ENCODE measurements around the gene PHF20.

Gene PHF20

GRCh38 chr20:35823937-35824336 is 52.1 kb downstream of the PHF20 start:
- POLR2A ChIA-PET: interaction anchor here (0.6 to 1.2 kb wide), 3 partner anchors 8 to 45 kb away, joined by 3 to 11 read pairs (median 4); no protein-coding TSS in a partner anchor
- DNase-seq: no peak
- no peaks in the 10 kb centered on the region for H3K27me3 ChIP-seq (replicated peaks in 2 of 5; ENCODE audit: control insufficient read depth in 4 of 5, insufficient read depth in 5 of 5, low read length in 4 of 5)
- peaks cover 4 to 24% (median 10%) of the 10 kb centered on the region in 4 experiments for H3K36me3 ChIP-seq (ENCODE audit: control insufficient read depth in 4 of 4, insufficient read depth in 4 of 4, low read length in 3 of 4)
- H3K4me1 ChIP-seq (ENCODE audit: control extremely low read depth in 1 of 4, control insufficient read depth in 4 of 4, insufficient read depth in 4 of 4, low read length in 3 of 4): peaks cover 0 to 14% (median 5%) of the 10 kb centered on the region in 4 experiments
- CTCF ChIA-PET: interaction anchor here (0.6 kb wide), 1 partner anchor 14 kb away, joined by 4 read pairs; no protein-coding TSS in a partner anchor
- H3K27ac ChIP-seq (ENCODE audit: insufficient read depth in 1 of 2, low read depth in 1 of 2, low read length in 2 of 2, poor library complexity in 1 of 2, severe bottlenecking in 2 of 2): no peak overlapping the region
- H3K9me3 ChIP-seq (ENCODE audit: control extremely low read depth in 1 of 5, control insufficient read depth in 4 of 5, insufficient read depth in 2 of 5, low read depth in 1 of 5, low read length in 4 of 5): no peaks in the 10 kb centered on the region
- H3K4me3 ChIP-seq (ENCODE audit: control insufficient read depth in 1 of 7, extremely low read depth in 1 of 7, insufficient read depth in 4 of 7, low read depth in 2 of 7, low read length in 6 of 7): no peak overlapping the region
- no CpG with 5 or more reads among the region's 2 CpGs for WGBS (ENCODE audit: insufficient coverage)

GRCh38 chr20:35826397-35826998 is 54.7 kb downstream of the PHF20 start:
- ChIA-PET CTCF (interaction anchor here (1.9 kb wide), 1 partner anchor 57 kb away, joined by 6 read pairs; no protein-coding TSS in a partner anchor), POLR2A (no interaction called here)
- WGBS (ENCODE audit: insufficient coverage): 64% methylated on average over 1 of the region's 1 CpG
- Histone ChIP-seq H3K27me3 (replicated peaks in 2 of 5; ENCODE audit: control insufficient read depth in 4 of 5, insufficient read depth in 5 of 5, low read length in 4 of 5) (no peaks in the 10 kb centered on the region), H3K9me3 (ENCODE audit: control extremely low read depth in 1 of 5, control insufficient read depth in 4 of 5, insufficient read depth in 2 of 5, low read depth in 1 of 5, low read length in 4 of 5) (peaks cover 0 to 4% (median 0%) of the 10 kb centered on the region in 5 experiments), H3K36me3 (ENCODE audit: control insufficient read depth in 4 of 4, insufficient read depth in 4 of 4, low read length in 3 of 4) (peaks cover 6 to 23% (median 12%) of the 10 kb centered on the region in 4 experiments), H3K4me1 (ENCODE audit: control extremely low read depth in 1 of 4, control insufficient read depth in 4 of 4, insufficient read depth in 4 of 4, low read length in 3 of 4) (peaks cover 0 to 14% (median 5%) of the 10 kb centered on the region in 4 experiments), H3K27ac (ENCODE audit: insufficient read depth in 1 of 2, low read depth in 1 of 2, low read length in 2 of 2, poor library complexity in 1 of 2, severe bottlenecking in 2 of 2) (peak overlapping the region; percentile 46 to 75), H3K4me3 (ENCODE audit: control insufficient read depth in 1 of 7, extremely low read depth in 1 of 7, insufficient read depth in 4 of 7, low read depth in 2 of 7, low read length in 6 of 7) (no peak overlapping the region)
- DNase-seq: peak in 2 of 3 donors; percentile 24 to 57

GRCh38 chr20:35828434-35828833 is 56.6 kb downstream of the PHF20 start:
- Histone ChIP-seq H3K9me3 (ENCODE audit: control extremely low read depth in 1 of 5, control insufficient read depth in 4 of 5, insufficient read depth in 2 of 5, low read depth in 1 of 5, low read length in 4 of 5) (peaks cover 0 to 4% (median 0%) of the 10 kb centered on the region in 5 experiments), H3K27me3 (replicated peaks in 2 of 5; ENCODE audit: control insufficient read depth in 4 of 5, insufficient read depth in 5 of 5, low read length in 4 of 5) (no peaks in the 10 kb centered on the region), H3K4me3 (ENCODE audit: control insufficient read depth in 1 of 7, extremely low read depth in 1 of 7, insufficient read depth in 4 of 7, low read depth in 2 of 7, low read length in 6 of 7) (no peak overlapping the region), H3K36me3 (ENCODE audit: control insufficient read depth in 4 of 4, insufficient read depth in 4 of 4, low read length in 3 of 4) (peaks cover 6 to 15% (median 6%) of the 10 kb centered on the region in 4 experiments), H3K4me1 (ENCODE audit: control extremely low read depth in 1 of 4, control insufficient read depth in 4 of 4, insufficient read depth in 4 of 4, low read length in 3 of 4) (peaks cover 0 to 14% (median 5%) of the 10 kb centered on the region in 4 experiments), H3K27ac (ENCODE audit: insufficient read depth in 1 of 2, low read depth in 1 of 2, low read length in 2 of 2, poor library complexity in 1 of 2, severe bottlenecking in 2 of 2) (peak overlapping the region in 1 of 2 experiments; percentile 4)
- ChIA-PET CTCF (interaction anchor here (0.6 kb wide), 1 partner anchor 9 kb away, joined by 3 read pairs; no protein-coding TSS in a partner anchor), POLR2A (no interaction called here)
- peak in 1 of 3 donors; percentile 10 for DNase-seq
- WGBS (ENCODE audit: insufficient coverage): 93% methylated on average over 3 of the region's 3 CpGs

GRCh38 chr20:35828916-35829315 is 57.1 kb downstream of the PHF20 start:
- Histone ChIP-seq H3K4me1 (ENCODE audit: control extremely low read depth in 1 of 4, control insufficient read depth in 4 of 4, insufficient read depth in 4 of 4, low read length in 3 of 4) (peaks cover 0 to 14% (median 5%) of the 10 kb centered on the region in 4 experiments), H3K36me3 (ENCODE audit: control insufficient read depth in 4 of 4, insufficient read depth in 4 of 4, low read length in 3 of 4) (peaks cover 4 to 11% (median 6%) of the 10 kb centered on the region in 4 experiments), H3K4me3 (ENCODE audit: control insufficient read depth in 1 of 7, extremely low read depth in 1 of 7, insufficient read depth in 4 of 7, low read depth in 2 of 7, low read length in 6 of 7) (no peak overlapping the region), H3K27me3 (replicated peaks in 2 of 5; ENCODE audit: control insufficient read depth in 4 of 5, insufficient read depth in 5 of 5, low read length in 4 of 5) (no peaks in the 10 kb centered on the region), H3K27ac (ENCODE audit: insufficient read depth in 1 of 2, low read depth in 1 of 2, low read length in 2 of 2, poor library complexity in 1 of 2, severe bottlenecking in 2 of 2) (no peak overlapping the region), H3K9me3 (ENCODE audit: control extremely low read depth in 1 of 5, control insufficient read depth in 4 of 5, insufficient read depth in 2 of 5, low read depth in 1 of 5, low read length in 4 of 5) (peaks cover 0 to 4% (median 0%) of the 10 kb centered on the region in 5 experiments)
- ChIA-PET POLR2A (no interaction called here), CTCF (interaction anchor here (0.6 kb wide), 1 partner anchor 9 kb away, joined by 3 read pairs; no protein-coding TSS in a partner anchor)
- 100% methylated on average over 2 of the region's 4 CpGs for WGBS (ENCODE audit: insufficient coverage)
- no peak for DNase-seq

GRCh38 chr20:35830264-35830663 is 58.4 kb downstream of the PHF20 start:
- Histone ChIP-seq H3K4me3 (ENCODE audit: control insufficient read depth in 1 of 7, extremely low read depth in 1 of 7, insufficient read depth in 4 of 7, low read depth in 2 of 7, low read length in 6 of 7) (no peak overlapping the region), H3K27me3 (replicated peaks in 2 of 5; ENCODE audit: control insufficient read depth in 4 of 5, insufficient read depth in 5 of 5, low read length in 4 of 5) (no peaks in the 10 kb centered on the region), H3K9me3 (ENCODE audit: control extremely low read depth in 1 of 5, control insufficient read depth in 4 of 5, insufficient read depth in 2 of 5, low read depth in 1 of 5, low read length in 4 of 5) (peaks cover 0 to 4% (median 0%) of the 10 kb centered on the region in 5 experiments), H3K4me1 (ENCODE audit: control extremely low read depth in 1 of 4, control insufficient read depth in 4 of 4, insufficient read depth in 4 of 4, low read length in 3 of 4) (peaks cover 0 to 14% (median 5%) of the 10 kb centered on the region in 4 experiments), H3K36me3 (ENCODE audit: control insufficient read depth in 4 of 4, insufficient read depth in 4 of 4, low read length in 3 of 4) (peaks cover 4 to 9% (median 7%) of the 10 kb centered on the region in 4 experiments), H3K27ac (ENCODE audit: insufficient read depth in 1 of 2, low read depth in 1 of 2, low read length in 2 of 2, poor library complexity in 1 of 2, severe bottlenecking in 2 of 2) (no peak overlapping the region)
- ChIA-PET CTCF (no interaction called here), POLR2A (no interaction called here)
- no peak for DNase-seq

- H3K27ac ChIP-seq (ENCODE audit: insufficient read depth in 1 of 2, low read depth in 1 of 2, low read length in 2 of 2, poor library complexity in 1 of 2, severe bottlenecking in 2 of 2): no peak overlapping the region
- H3K4me3 ChIP-seq (ENCODE audit: control insufficient read depth in 1 of 7, extremely low read depth in 1 of 7, insufficient read depth in 4 of 7, low read depth in 2 of 7, low read length in 6 of 7): no peak overlapping the region
- POLR2A ChIA-PET: no interaction called here
- H3K36me3 ChIP-seq (ENCODE audit: control insufficient read depth in 4 of 4, insufficient read depth in 4 of 4, low read length in 3 of 4): peaks cover 4 to 9% (median 7%) of the 10 kb centered on the region in 4 experiments
- H3K4me1 ChIP-seq (ENCODE audit: control extremely low read depth in 1 of 4, control insufficient read depth in 4 of 4, insufficient read depth in 4 of 4, low read length in 3 of 4): peaks cover 0 to 10% (median 4%) of the 10 kb centered on the region in 4 experiments
- no peak for DNase-seq
- H3K9me3 ChIP-seq (ENCODE audit: control extremely low read depth in 1 of 5, control insufficient read depth in 4 of 5, insufficient read depth in 2 of 5, low read depth in 1 of 5, low read length in 4 of 5): peaks cover 0 to 4% (median 0%) of the 10 kb centered on the region in 5 experiments
- CTCF ChIA-PET: interaction anchor here (0.6 to 1.3 kb wide), 3 partner anchors 12 to 16 kb away, joined by 3 to 4 read pairs (median 3); no protein-coding TSS in a partner anchor
- H3K27me3 ChIP-seq (replicated peaks in 2 of 5; ENCODE audit: control insufficient read depth in 4 of 5, insufficient read depth in 5 of 5, low read length in 4 of 5): no peaks in the 10 kb centered on the region
- WGBS (ENCODE audit: insufficient coverage): 100% methylated on average over 1 of the region's 1 CpG
Observed at GRCh38 chr20:35831029-35831428, 59.2 kb downstream of the PHF20 start.

GRCh38 chr20:35831971-35832370 is 60.2 kb downstream of the PHF20 start:
- no peak overlapping the region for H3K27ac ChIP-seq (ENCODE audit: insufficient read depth in 1 of 2, low read depth in 1 of 2, low read length in 2 of 2, poor library complexity in 1 of 2, severe bottlenecking in 2 of 2)
- H3K4me3 ChIP-seq (ENCODE audit: control insufficient read depth in 1 of 7, extremely low read depth in 1 of 7, insufficient read depth in 4 of 7, low read depth in 2 of 7, low read length in 6 of 7): no peak overlapping the region
- H3K9me3 ChIP-seq (ENCODE audit: control extremely low read depth in 1 of 5, control insufficient read depth in 4 of 5, insufficient read depth in 2 of 5, low read depth in 1 of 5, low read length in 4 of 5): peaks cover 0 to 4% (median 0%) of the 10 kb centered on the region in 5 experiments
- H3K36me3 ChIP-seq (ENCODE audit: control insufficient read depth in 4 of 4, insufficient read depth in 4 of 4, low read length in 3 of 4): peaks cover 4 to 9% (median 7%) of the 10 kb centered on the region in 4 experiments
- WGBS (ENCODE audit: insufficient coverage): 92% methylated on average over 2 of the region's 2 CpGs
- CTCF ChIA-PET: interaction anchor here (0.9 to 1.3 kb wide), 3 partner anchors 13 to 17 kb away, joined by 3 to 4 read pairs (median 3); no protein-coding TSS in a partner anchor
- POLR2A ChIA-PET: interaction anchor here (0.6 kb wide), 1 partner anchor 8 kb away, joined by 11 read pairs; no protein-coding TSS in a partner anchor
- H3K4me1 ChIP-seq (ENCODE audit: control extremely low read depth in 1 of 4, control insufficient read depth in 4 of 4, insufficient read depth in 4 of 4, low read length in 3 of 4): peaks cover 0 to 2% (median 0%) of the 10 kb centered on the region in 4 experiments
- H3K27me3 ChIP-seq (replicated peaks in 2 of 5; ENCODE audit: control insufficient read depth in 4 of 5, insufficient read depth in 5 of 5, low read length in 4 of 5): no peaks in the 10 kb centered on the region
- DNase-seq: no peak
